ENCODE measurements around the gene TSACC.

Gene TSACC

DNA sequence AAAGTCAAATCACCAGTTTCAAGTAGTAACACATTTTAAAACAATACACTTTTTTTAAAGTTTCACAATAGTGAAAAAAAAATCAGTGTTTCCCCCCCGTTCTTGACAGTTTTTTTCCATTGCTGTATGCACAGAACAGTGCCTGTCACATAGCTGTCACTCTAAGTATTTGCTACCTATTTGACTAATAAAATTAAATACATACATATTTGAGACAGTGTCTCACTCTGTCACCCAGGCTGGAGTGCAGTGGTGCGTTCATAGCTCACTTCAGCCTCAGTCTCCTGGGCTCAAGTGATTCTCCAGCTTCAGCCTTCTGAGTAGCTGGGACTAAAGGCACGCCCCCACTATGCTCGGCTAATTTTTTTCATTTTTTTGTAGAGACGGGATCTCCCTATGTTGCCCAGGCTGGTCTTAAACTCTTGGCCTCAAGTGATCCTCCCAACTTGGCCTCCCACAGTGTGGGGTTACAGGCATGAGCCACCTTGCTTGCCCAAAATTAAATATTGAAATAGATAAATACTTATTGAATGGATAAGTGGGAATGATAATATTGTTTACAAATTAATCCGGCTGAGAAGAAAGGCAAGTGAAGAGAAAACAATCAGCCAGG is 18.0 kb downstream of the TSACC start:
- Mint-ChIP-seq H3K4me1 (peaks cover 15% of the 10 kb centered on the region), H3K36me3 (ENCODE audit: low read depth) (no peaks in the 10 kb centered on the region), H3K4me3 (no peak overlapping the region), H3K9me3 (peaks cover 20% of the 10 kb centered on the region), H3K27me3 (ENCODE audit: low read depth, poor library complexity) (peaks cover 72% of the 10 kb centered on the region), H3K27ac (no peak overlapping the region)
- TF ChIP-seq, protein P1, sequence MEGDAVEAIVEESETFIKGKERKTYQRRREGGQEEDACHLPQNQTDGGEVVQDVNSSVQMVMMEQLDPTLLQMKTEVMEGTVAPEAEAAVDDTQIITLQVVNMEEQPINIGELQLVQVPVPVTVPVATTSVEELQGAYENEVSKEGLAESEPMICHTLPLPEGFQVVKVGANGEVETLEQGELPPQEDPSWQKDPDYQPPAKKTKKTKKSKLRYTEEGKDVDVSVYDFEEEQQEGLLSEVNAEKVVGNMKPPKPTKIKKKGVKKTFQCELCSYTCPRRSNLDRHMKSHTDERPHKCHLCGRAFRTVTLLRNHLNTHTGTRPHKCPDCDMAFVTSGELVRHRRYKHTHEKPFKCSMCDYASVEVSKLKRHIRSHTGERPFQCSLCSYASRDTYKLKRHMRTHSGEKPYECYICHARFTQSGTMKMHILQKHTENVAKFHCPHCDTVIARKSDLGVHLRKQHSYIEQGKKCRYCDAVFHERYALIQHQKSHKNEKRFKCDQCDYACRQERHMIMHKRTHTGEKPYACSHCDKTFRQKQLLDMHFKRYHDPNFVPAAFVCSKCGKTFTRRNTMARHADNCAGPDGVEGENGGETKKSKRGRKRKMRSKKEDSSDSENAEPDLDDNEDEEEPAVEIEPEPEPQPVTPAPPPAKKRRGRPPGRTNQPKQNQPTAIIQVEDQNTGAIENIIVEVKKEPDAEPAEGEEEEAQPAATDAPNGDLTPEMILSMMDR (IDR thresholded peaks at IDR 0.05): no peak
- DNase-seq: no peak

DNA sequence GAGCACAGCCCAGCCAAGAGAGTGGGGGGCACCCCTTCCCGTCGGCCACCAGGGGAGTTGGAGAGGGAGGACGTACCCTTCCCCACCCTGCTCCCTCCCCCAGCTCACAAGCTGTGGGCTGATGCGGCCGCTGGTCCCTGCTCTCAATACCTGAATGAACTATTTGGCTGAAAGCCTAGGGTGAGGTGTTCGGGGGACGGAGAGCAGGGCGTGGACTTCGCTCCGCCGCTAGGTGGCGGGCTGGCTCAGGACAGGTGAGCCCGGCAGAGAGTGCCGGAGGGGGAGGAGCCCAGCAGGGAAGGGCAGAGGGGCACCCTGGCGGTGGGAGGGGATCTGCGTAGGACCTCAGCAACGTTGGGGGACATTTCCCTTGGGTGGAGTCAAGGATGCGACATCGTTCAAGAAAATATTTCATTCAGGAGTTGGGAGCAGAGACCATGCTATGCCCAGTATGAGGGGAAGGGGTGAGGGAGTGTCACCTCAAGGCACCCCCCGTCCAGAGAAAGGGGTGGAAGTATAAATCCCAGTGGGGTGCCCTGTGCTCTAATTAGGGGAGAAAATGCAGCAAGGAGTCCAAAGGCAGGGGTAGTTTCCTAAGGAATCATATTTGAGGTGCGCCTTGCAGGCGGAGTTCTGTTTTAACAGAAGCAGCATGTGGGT is 18.7 kb downstream of the TSACC start:
- DNase-seq: peak; percentile 77
- TF ChIP-seq, protein P1 (IDR thresholded peaks at IDR 0.05): peak; percentile 82
- H3K9me3 Mint-ChIP-seq: peaks cover 20% of the 10 kb centered on the region
- peak overlapping the region; percentile 16 for H3K4me3 Mint-ChIP-seq
- peaks cover 15% of the 10 kb centered on the region for H3K4me1 Mint-ChIP-seq
- H3K27ac Mint-ChIP-seq: no peak overlapping the region
- peaks cover 72% of the 10 kb centered on the region for H3K27me3 Mint-ChIP-seq (ENCODE audit: low read depth, poor library complexity)
- H3K36me3 Mint-ChIP-seq (ENCODE audit: low read depth): no peaks in the 10 kb centered on the region

DNA sequence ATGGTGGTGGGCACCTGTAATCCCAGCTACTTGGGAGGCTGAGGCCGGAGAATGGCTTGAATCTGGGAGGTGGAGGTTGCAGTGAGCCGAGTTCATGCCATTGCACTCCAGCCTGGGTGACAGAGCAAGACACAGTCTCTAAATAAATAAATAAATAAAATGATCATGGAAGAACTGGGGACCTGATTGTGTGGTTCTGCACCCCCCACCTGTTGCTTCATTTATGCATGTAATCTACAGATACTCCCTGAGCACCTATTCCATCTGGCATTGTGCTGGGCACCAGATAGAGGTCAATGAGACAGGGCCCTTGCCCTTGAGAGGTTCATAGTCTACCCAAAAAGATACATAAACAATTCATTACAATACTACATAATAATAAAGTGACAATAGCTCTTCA is 19.7 kb downstream of the TSACC start:
- no peak overlapping the region for H3K4me3 Mint-ChIP-seq
- TF ChIP-seq, protein P1 (IDR thresholded peaks at IDR 0.05): no peak
- peaks cover 68% of the 10 kb centered on the region for H3K27me3 Mint-ChIP-seq (ENCODE audit: low read depth, poor library complexity)
- H3K4me1 Mint-ChIP-seq: peaks cover 15% of the 10 kb centered on the region
- no peak overlapping the region for H3K27ac Mint-ChIP-seq
- peaks cover 20% of the 10 kb centered on the region for H3K9me3 Mint-ChIP-seq
- H3K36me3 Mint-ChIP-seq (ENCODE audit: low read depth): no peaks in the 10 kb centered on the region
- no peak for DNase-seq

DNA sequence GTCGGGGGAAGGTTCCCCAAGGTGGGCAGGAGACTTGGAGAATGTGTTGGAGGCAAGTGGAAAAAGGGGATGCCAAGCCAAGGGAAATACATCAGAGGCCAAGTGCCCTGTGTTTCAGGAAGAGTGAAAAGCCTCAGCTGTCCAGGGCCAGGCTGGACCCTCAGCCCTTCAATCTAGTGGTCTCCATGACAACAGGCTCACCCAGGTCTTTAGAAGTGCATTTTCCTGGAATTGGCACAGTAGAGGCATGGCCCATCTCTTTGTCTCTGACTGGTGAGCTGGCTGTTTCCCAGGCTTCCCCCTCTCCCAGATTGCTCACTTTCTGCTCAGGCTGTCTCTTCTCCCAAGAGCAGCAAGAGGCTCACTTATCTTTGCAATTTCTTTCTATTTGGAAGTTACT is 20.3 kb downstream of the TSACC start:
- TF ChIP-seq, protein P1 (IDR thresholded peaks at IDR 0.05): no peak
- Mint-ChIP-seq H3K4me1 (peaks cover 15% of the 10 kb centered on the region), H3K27ac (no peak overlapping the region), H3K27me3 (ENCODE audit: low read depth, poor library complexity) (peaks cover 72% of the 10 kb centered on the region), H3K4me3 (no peak overlapping the region), H3K36me3 (ENCODE audit: low read depth) (no peaks in the 10 kb centered on the region), H3K9me3 (peaks cover 20% of the 10 kb centered on the region)
- DNase-seq: no peak

DNA sequence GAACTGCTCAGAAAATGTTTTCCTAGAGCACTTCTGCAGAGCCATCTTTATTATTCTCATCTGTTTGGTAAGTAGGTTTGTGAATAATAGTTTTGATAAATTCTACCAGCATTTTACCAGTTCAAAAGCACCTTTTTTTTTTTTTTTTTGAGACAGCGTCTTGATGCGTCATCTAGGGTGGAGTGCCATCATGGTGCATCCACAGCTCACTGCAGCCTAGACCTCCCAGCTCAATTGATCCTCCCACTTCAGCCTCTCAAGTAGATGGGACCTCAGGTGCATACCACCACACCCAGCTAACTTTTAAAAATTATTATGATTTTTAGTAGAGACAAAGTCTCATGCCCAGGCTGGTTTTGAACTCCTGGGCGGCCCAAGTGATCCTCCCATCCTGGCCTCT is 20.9 kb downstream of the TSACC start:
- Mint-ChIP-seq H3K27ac (no peak overlapping the region), H3K4me3 (no peak overlapping the region), H3K9me3 (peaks cover 16% of the 10 kb centered on the region), H3K27me3 (ENCODE audit: low read depth, poor library complexity) (peaks cover 71% of the 10 kb centered on the region), H3K4me1 (peaks cover 15% of the 10 kb centered on the region), H3K36me3 (ENCODE audit: low read depth) (no peaks in the 10 kb centered on the region)
- TF ChIP-seq, protein P1 (IDR thresholded peaks at IDR 0.05): no peak
- no peak for DNase-seq

DNA sequence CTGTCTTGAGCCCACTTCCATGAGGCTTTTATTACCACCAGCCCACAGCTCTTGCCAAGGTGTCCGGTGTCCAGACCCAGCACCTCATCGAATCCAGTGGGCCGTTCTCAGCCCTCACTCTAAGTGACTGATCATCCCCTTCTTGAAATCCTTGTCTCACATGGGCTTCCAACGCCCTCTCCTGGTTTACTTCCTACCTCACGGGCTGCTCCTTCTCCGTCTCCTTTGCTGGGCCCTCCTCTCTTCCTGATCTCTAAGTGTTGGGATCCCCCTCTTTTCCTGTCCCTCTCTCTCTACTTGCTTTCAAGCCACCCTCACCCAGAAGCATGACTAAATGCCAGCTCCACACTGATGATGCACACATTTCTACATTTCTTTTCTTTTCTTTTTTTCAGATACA is 21.6 kb downstream of the TSACC start:
- Mint-ChIP-seq H3K36me3 (ENCODE audit: low read depth) (no peaks in the 10 kb centered on the region), H3K4me3 (no peak overlapping the region), H3K4me1 (peaks cover 20% of the 10 kb centered on the region), H3K9me3 (peaks cover 9% of the 10 kb centered on the region), H3K27me3 (ENCODE audit: low read depth, poor library complexity) (peaks cover 70% of the 10 kb centered on the region), H3K27ac (no peak overlapping the region)
- peak; percentile 34 for DNase-seq
- TF ChIP-seq, protein P1 (IDR thresholded peaks at IDR 0.05): no peak
